ENCODE measurements around the gene ARFGAP1.

ARFGAP1 gene

DNA sequence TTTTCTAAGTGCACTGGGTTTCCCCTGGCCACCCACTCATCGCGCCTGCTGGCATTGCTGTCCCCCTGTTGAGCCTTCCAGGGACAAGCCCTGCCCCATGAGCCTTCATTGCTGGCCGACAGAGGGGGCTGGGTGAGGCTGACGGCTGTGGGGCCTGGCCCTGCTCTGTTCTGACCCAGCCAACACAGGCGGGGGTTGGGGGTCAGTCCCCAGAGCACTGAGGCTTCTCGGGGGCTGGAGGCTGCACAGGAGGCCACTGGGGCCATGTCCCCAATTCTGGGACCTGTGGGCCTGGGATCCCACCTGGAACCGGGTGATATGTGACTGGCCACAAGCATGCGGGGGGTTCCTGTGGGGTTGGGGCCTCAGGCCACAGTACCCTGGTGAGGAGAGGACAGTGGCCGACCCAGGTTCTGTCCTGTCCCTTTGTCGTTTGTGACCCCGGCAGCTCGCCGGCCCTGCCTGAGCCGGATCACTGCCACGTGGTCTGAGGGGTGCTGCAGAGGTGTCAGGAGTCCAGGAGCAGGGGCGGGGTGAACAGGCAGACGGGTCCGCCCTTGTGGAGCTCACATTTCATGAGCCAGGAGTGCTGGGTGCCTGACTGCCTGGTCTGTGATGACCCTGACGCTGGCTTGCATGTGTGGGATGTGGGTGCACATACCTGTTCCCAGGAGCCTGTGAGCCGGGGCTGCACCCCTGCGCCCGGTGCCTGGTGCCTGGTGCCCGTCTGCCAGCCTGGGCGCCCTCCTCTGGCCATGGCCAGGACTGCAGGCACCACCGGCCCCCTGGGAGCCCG is 18.3 kb downstream of the ARFGAP1 start:
- peak overlapping the region; percentile 59 for H3K27ac ChIP-seq
- TF ChIP-seq, protein P1, sequence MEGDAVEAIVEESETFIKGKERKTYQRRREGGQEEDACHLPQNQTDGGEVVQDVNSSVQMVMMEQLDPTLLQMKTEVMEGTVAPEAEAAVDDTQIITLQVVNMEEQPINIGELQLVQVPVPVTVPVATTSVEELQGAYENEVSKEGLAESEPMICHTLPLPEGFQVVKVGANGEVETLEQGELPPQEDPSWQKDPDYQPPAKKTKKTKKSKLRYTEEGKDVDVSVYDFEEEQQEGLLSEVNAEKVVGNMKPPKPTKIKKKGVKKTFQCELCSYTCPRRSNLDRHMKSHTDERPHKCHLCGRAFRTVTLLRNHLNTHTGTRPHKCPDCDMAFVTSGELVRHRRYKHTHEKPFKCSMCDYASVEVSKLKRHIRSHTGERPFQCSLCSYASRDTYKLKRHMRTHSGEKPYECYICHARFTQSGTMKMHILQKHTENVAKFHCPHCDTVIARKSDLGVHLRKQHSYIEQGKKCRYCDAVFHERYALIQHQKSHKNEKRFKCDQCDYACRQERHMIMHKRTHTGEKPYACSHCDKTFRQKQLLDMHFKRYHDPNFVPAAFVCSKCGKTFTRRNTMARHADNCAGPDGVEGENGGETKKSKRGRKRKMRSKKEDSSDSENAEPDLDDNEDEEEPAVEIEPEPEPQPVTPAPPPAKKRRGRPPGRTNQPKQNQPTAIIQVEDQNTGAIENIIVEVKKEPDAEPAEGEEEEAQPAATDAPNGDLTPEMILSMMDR (IDR thresholded peaks at IDR 0.05; ENCODE audit: low read depth, low read length), result peak; percentile 88
- H3K4me3 ChIP-seq (ENCODE audit: low read depth, low read length), result no peak overlapping the region
- no peaks in the 10 kb centered on the region for H3K27me3 ChIP-seq (ENCODE audit: insufficient read depth, low read depth, severe bottlenecking)
- peak; percentile 75 for DNase-seq
- H3K36me3 ChIP-seq, result peaks cover 20% of the 10 kb centered on the region
- no peaks in the 10 kb centered on the region for H3K9me3 ChIP-seq (ENCODE audit: severe bottlenecking)

DNA sequence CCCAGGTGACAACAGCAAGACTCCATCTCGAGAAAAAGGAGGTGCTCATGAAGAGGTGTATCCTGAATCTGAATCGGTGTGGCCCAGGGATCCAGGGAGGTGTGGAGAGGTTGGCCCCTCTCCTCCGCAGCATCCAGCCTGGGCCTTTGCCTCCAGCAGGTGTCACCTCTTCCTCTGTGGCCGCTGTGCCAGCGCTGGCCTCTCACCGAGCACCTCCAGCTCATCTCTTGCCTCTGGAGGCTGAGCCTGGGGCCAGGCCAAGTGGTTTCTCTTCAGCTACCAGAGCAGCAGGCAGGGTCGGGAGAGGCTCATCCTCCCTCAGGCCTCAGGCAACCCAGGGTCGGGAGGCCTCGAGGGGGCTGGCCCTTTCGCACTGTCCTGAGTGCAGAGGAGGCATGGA is 19.2 kb downstream of the ARFGAP1 start:
- no peak for DNase-seq
- no peaks in the 10 kb centered on the region for H3K9me3 ChIP-seq (ENCODE audit: severe bottlenecking)
- TF ChIP-seq, protein P1 (IDR thresholded peaks at IDR 0.05; ENCODE audit: low read depth, low read length), result 0 out of 2 replicates have a peak, but pooled peaks have one; percentile 17
- H3K27me3 ChIP-seq (ENCODE audit: insufficient read depth, low read depth, severe bottlenecking), result no peaks in the 10 kb centered on the region
- peaks cover 18% of the 10 kb centered on the region for H3K36me3 ChIP-seq
- no peak overlapping the region for H3K4me3 ChIP-seq (ENCODE audit: low read depth, low read length)
- H3K27ac ChIP-seq, result peak overlapping the region; percentile 28; the same call in 1 of the 2 replicates

DNA sequence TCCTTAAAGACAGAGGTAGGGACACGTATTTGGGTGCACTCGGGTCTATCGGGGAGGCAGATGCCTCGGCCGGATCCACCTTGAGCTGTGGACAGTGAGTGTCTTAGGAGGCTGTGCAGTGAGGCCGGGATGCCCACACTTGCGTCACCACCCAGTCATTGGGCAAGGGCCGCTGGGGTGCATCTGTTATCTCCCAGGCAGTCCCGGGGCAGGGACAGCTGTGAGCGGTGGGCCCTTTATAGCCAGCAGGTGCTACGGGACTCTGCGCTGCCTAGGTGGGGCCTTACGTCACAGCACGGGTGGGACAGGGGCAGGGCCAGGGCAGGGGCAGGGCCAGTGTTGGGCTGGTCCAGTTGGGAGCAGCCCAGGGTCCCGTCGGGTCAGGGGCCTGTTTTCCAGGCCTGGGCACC is 19.7 kb downstream of the ARFGAP1 start:
- H3K36me3 ChIP-seq, result peaks cover 18% of the 10 kb centered on the region
- TF ChIP-seq, protein P1 (IDR thresholded peaks at IDR 0.05; ENCODE audit: low read depth, low read length), result no peak
- no peaks in the 10 kb centered on the region for H3K9me3 ChIP-seq (ENCODE audit: severe bottlenecking)
- H3K4me3 ChIP-seq (ENCODE audit: low read depth, low read length), result no peak overlapping the region
- no peak overlapping the region for H3K27ac ChIP-seq
- H3K27me3 ChIP-seq (ENCODE audit: insufficient read depth, low read depth, severe bottlenecking), result no peaks in the 10 kb centered on the region
- DNase-seq, result no peak

DNA sequence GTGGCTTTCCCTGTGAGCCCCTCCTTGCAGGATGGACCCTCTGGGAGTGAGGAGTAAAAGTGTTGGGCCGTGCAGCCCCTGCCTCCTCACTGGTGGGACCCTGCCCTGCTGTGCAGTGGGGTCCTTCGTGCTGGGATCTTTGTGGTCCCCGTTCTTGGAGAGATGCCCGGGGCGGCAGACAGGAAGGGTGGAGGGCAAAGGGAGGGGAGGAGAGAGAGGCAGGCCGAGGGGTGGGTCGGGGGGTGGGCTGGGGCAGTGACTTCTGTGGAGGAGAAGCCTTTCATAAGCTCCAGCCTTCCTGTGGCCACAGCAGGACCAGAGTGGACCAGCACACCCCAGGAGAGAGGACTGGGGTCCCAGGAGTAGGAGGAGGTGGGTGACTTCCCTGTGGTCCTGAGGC is 20.3 kb downstream of the ARFGAP1 start, which contains the start of gene COL20A1:
TSS of gene COL20A1 (plus strand) at position 283 of the 400 bp plus-strand sequence. CDS start 1,922 bp downstream, outside the sequence.
- Histone ChIP-seq H3K4me3 (ENCODE audit: low read depth, low read length) (no peak within 1 kb of the TSS), H3K9me3 (ENCODE audit: severe bottlenecking) (no peaks in the 10 kb centered on the region), H3K27me3 (ENCODE audit: insufficient read depth, low read depth, severe bottlenecking) (no peaks in the 10 kb centered on the region), H3K36me3 (peaks cover 15% of the 10 kb centered on the region), H3K27ac (peak within 1 kb of the TSS; percentile 67)
- TF ChIP-seq, protein P1 (IDR thresholded peaks at IDR 0.05; ENCODE audit: low read depth, low read length), result no peak
- DNase-seq, result no peak

DNA sequence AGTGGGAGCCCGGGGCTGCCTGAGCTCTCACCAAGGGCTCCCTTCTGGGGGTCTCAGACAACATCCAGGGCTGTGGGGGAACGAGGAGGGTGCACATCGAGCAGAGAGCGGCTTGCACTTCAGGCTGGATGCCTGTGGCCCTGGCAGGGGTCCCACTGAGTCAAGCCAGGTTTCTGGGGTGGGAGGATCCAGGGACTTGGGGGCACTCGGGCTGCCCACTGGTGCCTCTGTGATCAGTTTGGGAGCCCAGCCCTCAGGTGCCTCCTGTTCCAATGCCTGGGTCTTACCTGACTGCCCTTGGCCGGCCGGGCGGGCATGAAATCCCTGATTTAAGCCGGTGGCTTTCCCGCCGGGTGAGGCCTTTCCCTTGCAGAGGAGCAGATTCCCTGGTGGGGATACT is 20.8 kb downstream of the ARFGAP1 start:
- Histone ChIP-seq H3K36me3 (peaks cover 11% of the 10 kb centered on the region), H3K9me3 (ENCODE audit: severe bottlenecking) (no peaks in the 10 kb centered on the region)
- TF ChIP-seq, protein P1 (IDR thresholded peaks at IDR 0.05; ENCODE audit: low read depth, low read length), result no peak

More for the DNA sequence above, 20.8 kb downstream of the ARFGAP1 start:
- H3K4me3 ChIP-seq (ENCODE audit: low read depth, low read length), result no peak overlapping the region
- peak overlapping the region; percentile 67 for H3K27ac ChIP-seq
- peak; percentile 53 for DNase-seq
- no peaks in the 10 kb centered on the region for H3K27me3 ChIP-seq (ENCODE audit: insufficient read depth, low read depth, severe bottlenecking)

Data from WERI-Rb-1 (cell line).